GM12875 (cell line): ENCODE results near the gene PPM1L.

Source experiments
- H3K4me3 ChIP-seq: one replicate; pipeline ENCODE4 v1.5.1; 2011; ENCODE audit warnings: low read depth, low read length, control low read depth
- CTCF ChIP-seq: IDR thresholded peaks from 2 replicates; pipeline ENCODE4 v1.5.1; 2011; ENCODE audit warnings: low read depth, mild to moderate bottlenecking, control low read depth, inconsistent platforms, low read length, moderate library complexity, borderline replicate concordance; ENCODE audit not compliant: insufficient read depth

PPM1L gene

GRCh38 chr3:160931474-160931873 lies 175.4 kb downstream of the PPM1L start:
- H3K4me3 ChIP-seq = no peak overlapping the region
- no peak for TF ChIP-seq CTCF

- H3K4me3 ChIP-seq = no peak overlapping the region
These were observed 179.5 kb downstream of the PPM1L start for GRCh38 chr3:160935413-160936095.

GRCh38 chr3:160941885-160942494 lies 186.0 kb downstream of the PPM1L start:
- H3K4me3 ChIP-seq = no peak overlapping the region
- peak; percentile 66 for TF ChIP-seq CTCF

More at GRCh38 chr3:160935413-160936095, 179.5 kb downstream of the PPM1L start:
- no peak for TF ChIP-seq CTCF

- no peak for TF ChIP-seq CTCF
- H3K4me3 ChIP-seq = no peak overlapping the region
These were observed 188.0 kb downstream of the PPM1L start for GRCh38 chr3:160943996-160944395.

GRCh38 chr3:160945336-160945735 lies 189.3 kb downstream of the PPM1L start:
- no peak for TF ChIP-seq CTCF
- H3K4me3 ChIP-seq = no peak overlapping the region

GRCh38 chr3:160948273-160948672 lies 192.2 kb downstream of the PPM1L start:
- TF ChIP-seq CTCF = no peak
- H3K4me3 ChIP-seq = no peak overlapping the region

- no peak for TF ChIP-seq CTCF
- no peak overlapping the region for H3K4me3 ChIP-seq
These were observed 193.4 kb downstream of the PPM1L start for GRCh38 chr3:160949460-160949859.
